ENCODE results near the gene UBAC2. TPM values are rescaled to one million over a fixed set of nuclear protein-coding genes. Genes with fewer than 3 reads are reported as not detected.
"Not testable (repeated sequence)": the region's sequence is repeated elsewhere in the genome, so short reads cannot be mapped to it uniquely, and the experiment has no call there.

Gene UBAC2
- total RNA-seq, 3 donors from 2014 or later, result 57.4 to 74.2 (median 67.5) TPM

DNA sequence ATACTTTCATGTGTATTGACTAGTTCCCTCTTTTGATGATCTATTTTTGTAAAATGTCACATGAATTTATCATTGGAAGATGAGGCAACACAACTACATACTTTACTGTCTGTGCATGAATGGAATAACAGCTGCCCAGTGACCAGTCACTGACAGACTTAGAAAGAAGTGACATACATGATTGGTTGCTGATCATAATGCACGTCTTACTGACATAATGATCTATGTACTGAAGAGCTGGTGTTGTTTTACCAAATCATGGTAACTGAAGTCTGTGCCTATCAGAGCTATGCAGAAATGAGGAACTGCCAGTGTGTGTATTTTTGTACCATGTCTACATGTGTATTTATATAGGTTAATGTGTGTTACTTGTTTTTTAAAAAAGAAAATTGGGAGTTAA, 31.1 kb downstream of the UBAC2 start:
- intact Hi-C loops (cut with DNase I, micrococcal nuclease), result no loop called here
- Histone ChIP-seq H3K36me3 (ENCODE audit: low read depth) (no peaks in the 10 kb centered on the region), H3K4me3 (no peak overlapping the region), H3K9me3 (no peaks in the 10 kb centered on the region), H3K4me1 (ENCODE audit: low read depth) (no peaks in the 10 kb centered on the region)
- ATAC-seq, result peak; percentile 36
- TF ChIP-seq, protein P1, sequence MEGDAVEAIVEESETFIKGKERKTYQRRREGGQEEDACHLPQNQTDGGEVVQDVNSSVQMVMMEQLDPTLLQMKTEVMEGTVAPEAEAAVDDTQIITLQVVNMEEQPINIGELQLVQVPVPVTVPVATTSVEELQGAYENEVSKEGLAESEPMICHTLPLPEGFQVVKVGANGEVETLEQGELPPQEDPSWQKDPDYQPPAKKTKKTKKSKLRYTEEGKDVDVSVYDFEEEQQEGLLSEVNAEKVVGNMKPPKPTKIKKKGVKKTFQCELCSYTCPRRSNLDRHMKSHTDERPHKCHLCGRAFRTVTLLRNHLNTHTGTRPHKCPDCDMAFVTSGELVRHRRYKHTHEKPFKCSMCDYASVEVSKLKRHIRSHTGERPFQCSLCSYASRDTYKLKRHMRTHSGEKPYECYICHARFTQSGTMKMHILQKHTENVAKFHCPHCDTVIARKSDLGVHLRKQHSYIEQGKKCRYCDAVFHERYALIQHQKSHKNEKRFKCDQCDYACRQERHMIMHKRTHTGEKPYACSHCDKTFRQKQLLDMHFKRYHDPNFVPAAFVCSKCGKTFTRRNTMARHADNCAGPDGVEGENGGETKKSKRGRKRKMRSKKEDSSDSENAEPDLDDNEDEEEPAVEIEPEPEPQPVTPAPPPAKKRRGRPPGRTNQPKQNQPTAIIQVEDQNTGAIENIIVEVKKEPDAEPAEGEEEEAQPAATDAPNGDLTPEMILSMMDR (IDR thresholded peaks at IDR 0.05), result no peak
- DNase-seq, result no peak

DNA sequence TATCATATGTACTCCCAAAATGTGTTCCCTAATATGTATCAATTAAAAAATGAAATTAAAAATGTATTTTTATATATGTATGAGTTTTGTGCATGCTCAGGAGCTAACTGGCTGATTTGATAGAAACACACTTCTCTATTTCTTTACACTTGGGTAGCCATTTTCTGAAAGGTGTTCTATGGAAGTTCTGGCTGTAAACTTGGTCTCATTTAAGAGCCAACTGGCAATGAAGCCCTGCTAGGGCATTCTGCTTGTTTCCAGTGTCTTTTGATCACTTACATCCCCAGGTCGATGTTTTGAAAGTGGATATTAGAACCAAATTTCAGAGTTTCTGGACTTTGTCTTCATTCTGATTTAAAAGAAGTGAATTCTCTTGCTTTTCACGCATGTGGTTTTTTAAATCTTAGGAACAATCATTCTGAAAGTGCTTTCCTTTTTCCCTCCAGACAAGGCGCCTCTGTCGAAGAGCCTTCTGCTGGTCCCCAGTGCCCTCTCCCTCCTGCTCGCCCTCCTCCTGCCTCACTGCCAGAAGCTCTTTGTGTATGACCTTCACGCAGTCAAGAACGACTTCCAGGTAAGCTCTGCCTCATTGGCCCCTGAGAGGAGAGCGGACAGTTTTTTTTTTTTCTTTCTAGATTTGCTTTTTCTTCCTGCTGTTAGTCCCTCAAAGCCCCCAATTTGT, 37.5 kb downstream of the UBAC2 start:
- Histone ChIP-seq H3K4me1 (ENCODE audit: low read depth) (no peaks in the 10 kb centered on the region), H3K36me3 (ENCODE audit: low read depth) (no peaks in the 10 kb centered on the region), H3K9me3 (no peaks in the 10 kb centered on the region), H3K4me3 (no peak overlapping the region)
- DNase-seq, result no peak
- intact Hi-C loops (cut with DNase I, micrococcal nuclease), result no loop called here
- ATAC-seq, result peak; percentile 40
- TF ChIP-seq, protein P1 (IDR thresholded peaks at IDR 0.05), result no peak

DNA sequence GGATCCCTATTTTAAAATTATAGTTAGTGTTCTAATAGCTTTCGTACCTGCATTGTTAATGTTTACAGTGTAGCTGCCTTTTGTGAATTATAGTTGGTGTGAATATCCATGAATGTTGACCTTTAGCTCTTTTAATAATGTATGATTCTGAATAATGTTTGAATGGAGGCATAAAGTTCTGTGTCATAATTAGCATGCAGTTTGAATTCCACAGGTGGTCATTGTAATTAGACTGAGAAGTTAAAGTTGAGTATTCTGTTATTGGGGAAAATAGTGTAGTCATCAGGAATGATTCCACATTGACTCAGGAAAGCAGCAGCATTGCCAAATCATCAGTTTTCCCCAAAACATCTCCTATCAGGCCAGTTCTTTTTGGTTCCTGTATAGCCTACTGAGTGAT, 45.4 kb downstream of the UBAC2 start:
- ATAC-seq (no peak), DNase-seq (no peak)
- H3K9me3 ChIP-seq, result no peaks in the 10 kb centered on the region
- TF ChIP-seq, protein P1 (IDR thresholded peaks at IDR 0.05), result no peak
- H3K4me3 ChIP-seq, result no peak overlapping the region
- no peaks in the 10 kb centered on the region for H3K36me3 ChIP-seq (ENCODE audit: low read depth)
- intact Hi-C loops (cut with DNase I, micrococcal nuclease), result no loop called here
- H3K4me1 ChIP-seq (ENCODE audit: low read depth), result no peaks in the 10 kb centered on the region

DNA sequence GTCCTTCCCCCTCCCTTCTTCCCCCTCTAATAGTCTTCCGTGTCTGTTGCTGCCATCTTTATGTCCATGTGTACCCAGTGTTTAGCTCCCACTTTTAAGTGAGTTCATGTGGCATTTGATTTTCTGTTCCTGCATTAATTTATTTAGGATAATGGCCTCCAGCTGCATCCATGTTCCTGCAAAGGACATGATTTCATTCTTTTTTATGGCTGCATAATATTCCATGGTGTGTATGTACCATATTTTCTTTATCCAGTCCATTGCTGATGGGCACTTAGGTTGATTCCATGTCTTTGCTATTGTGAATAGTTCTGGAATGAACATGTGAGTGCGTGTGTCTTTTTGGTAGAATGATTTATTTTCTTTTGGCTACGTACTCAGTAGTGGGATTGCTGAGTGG, 48.5 kb downstream of the UBAC2 start:
- intact Hi-C loops (cut with DNase I, micrococcal nuclease); DNase-seq; ATAC-seq; H3K36me3 ChIP-seq (ENCODE audit: low read depth); H3K9me3 ChIP-seq; H3K4me1 ChIP-seq (ENCODE audit: low read depth); H3K4me3 ChIP-seq: not testable (repeated sequence)

DNA sequence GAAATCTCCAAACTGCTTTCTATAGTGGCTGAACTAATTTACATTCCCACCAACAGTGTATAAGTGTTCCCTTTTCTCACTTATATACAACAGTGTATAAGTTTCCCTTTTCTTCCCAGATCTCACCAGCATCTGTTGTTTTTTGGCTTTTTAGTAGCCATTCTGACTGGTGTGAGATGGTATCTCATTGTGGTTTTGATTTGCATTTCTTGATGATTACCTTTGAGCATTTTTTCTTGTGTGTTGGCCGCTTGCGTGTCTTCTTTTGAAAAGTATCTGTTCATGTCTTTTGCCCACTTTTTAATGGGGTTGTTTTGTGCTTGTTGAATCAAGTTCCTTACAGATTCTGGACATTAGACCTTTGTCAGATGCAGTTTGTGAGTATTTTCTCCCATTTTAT, 49.0 kb downstream of the UBAC2 start:
- intact Hi-C loops (cut with DNase I, micrococcal nuclease); H3K9me3 ChIP-seq; DNase-seq; H3K36me3 ChIP-seq (ENCODE audit: low read depth); H3K4me3 ChIP-seq; H3K4me1 ChIP-seq (ENCODE audit: low read depth); ATAC-seq: not testable (repeated sequence)

DNA sequence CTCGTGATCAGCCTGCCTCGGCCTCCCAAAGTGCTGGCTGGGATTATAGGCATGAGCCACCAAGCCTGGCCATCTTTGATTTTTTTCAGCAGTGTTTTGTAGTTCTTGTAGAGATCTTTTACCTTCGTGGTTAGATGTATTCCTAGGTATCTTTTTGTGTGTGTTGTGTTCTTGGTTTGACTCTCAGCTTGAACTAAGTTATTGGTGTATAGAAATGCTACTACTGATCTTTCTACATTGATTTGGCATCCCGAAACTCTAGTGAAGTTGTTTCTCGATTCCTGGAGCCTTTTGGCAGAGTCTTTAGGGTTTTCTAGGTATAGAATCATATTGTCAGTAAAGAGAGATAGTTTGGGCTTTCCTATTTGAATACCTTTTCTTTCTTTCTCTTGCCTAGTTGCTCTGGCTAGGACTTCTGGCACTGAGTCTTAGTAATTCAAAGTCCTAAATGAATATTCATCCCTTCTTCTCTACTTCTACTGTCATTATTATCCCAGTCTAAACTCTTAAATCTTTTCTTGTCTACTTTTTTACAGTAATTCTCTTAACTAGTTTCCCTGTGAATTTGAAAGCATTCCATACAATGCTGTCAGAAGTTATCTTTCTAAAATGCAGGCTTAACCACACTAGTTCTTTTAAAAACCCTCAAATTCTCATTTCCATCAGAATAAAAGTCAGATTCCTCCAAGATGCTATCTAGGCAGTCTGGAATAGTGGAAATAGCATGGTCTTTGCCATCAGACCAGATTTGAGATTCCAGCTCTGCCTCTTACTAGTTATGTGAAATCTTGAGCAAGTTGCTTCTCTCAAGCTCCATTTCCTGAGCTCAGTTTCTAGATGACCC, 50.5 kb downstream of the UBAC2 start:
- intact Hi-C loops (cut with DNase I, micrococcal nuclease), result no loop called here
- no peaks in the 10 kb centered on the region for H3K36me3 ChIP-seq (ENCODE audit: low read depth)
- H3K4me1 ChIP-seq (ENCODE audit: low read depth), result no peaks in the 10 kb centered on the region
- DNase-seq, result no peak
- no peaks in the 10 kb centered on the region for H3K9me3 ChIP-seq
- TF ChIP-seq, protein P1 (IDR thresholded peaks at IDR 0.05), result no peak
- no peak for ATAC-seq
- H3K4me3 ChIP-seq, result no peak overlapping the region
